Naive thymus-derived CD8-positive, alpha-beta T cell (primary cell): ENCODE results near the gene JUN. TPM values are rescaled to one million over a fixed set of nuclear protein-coding genes. Genes with fewer than 3 reads are reported as not detected.

Experiments used
- ATAC-seq, 2 donors: fragments of 150-1000 bp; cut with Tn5 transposase in 1 of 2; sonication (Bioruptor Pico), chemical (Tn5 transposase) in 1 of 2; 1 replicate in 1 of 2; 2 replicates in 1 of 2; pipeline ENCODE4 v1.10.0; 2021; ENCODE audit warnings: mild to moderate bottlenecking in 2 of 2, moderate library complexity in 2 of 2
- POLR2A ChIA-PET: fragments of 350-600 bp; sonication (Branson Sonifier 250); formaldehyde crosslinking; loops from one replicate; lab custom pipeline; 2021; ENCODE audit warnings: antibody characterized with exemption; lab: Charles Lee
- DNase-seq, 10 donors: peaks; one replicate each; pipeline versions ENCODE4 v3.0.0 to v3.0.0-alpha.2; 2020 to 2022
- H3K27ac Mint-ChIP-seq, 10 donors: one replicate each; pipeline ENCODE4 v1.8.0; 2020 to 2022; ENCODE audit warnings: mild to moderate bottlenecking in 10 of 10, mixed read lengths in 10 of 10, moderate library complexity in 4 of 10, inconsistent platforms in 1 of 10
- H3K27me3 Mint-ChIP-seq, 5 donors: one replicate each; pipeline ENCODE4 v1.8.0; 2021 to 2022; ENCODE audit warnings: mixed read lengths in 5 of 5
- H3K36me3 Mint-ChIP-seq, 3 donors: one replicate each; pipeline ENCODE4 v1.8.0; 2020 to 2022; ENCODE audit warnings: mixed read lengths in 3 of 3, mild to moderate bottlenecking in 2 of 3, inconsistent platforms in 1 of 3
- H3K4me1 Mint-ChIP-seq, 4 donors: one replicate each; pipeline ENCODE4 v1.8.0; 2021 to 2022; ENCODE audit warnings: mixed read lengths in 4 of 4
- H3K4me3 Mint-ChIP-seq, 10 donors: one replicate each; pipeline ENCODE4 v1.8.0; 2020 to 2022; ENCODE audit warnings: mild to moderate bottlenecking in 10 of 10, mixed read lengths in 10 of 10, moderate library complexity in 6 of 10, inconsistent platforms in 1 of 10
- H3K9me3 Mint-ChIP-seq, 9 donors: one replicate each; pipeline ENCODE4 v1.8.0; 2020 to 2022; ENCODE audit warnings: mixed read lengths in 9 of 9, mild to moderate bottlenecking in 3 of 9, inconsistent platforms in 1 of 9, moderate library complexity in 1 of 9
- polyA plus RNA-seq, 3 donors: library from polyadenylated mRNA; unstranded; fragments of 300-500 nt; fragmentation: Illumina TruSeq; gene quantifications; one replicate each; pipeline ENCODE4 v1.2.3, GENCODE V29; 2021
- total RNA-seq, 8 experiments: library from RNA in 2 of 8; stranded (reverse) in 2 of 8; gene quantifications; one replicate each; pipeline ENCODE4 v1.2.3 and lab custom pipeline; 2021 to 2026

JUN gene
- total and polyA plus RNA-seq, 5 experiments from 2014 or later = 30.7 to 59.4 (median 38.2) TPM

GRCh38 chr1:58781541-58782177 lies 2.2 kb downstream of the JUN start:
- Mint-ChIP-seq H3K9me3 (peaks cover 0 to 5% (median 0%) of the 10 kb centered on the region in 9 donors), H3K36me3 (peaks cover 0 to 6% (median 0%) of the 10 kb centered on the region in 3 donors), H3K27ac (peak overlapping the region; percentile 42 to 100 (median 80)), H3K27me3 (peaks cover 0 to 6% (median 2%) of the 10 kb centered on the region in 5 donors), H3K4me3 (peak overlapping the region; percentile 79 to 100 (median 92)), H3K4me1 (peaks cover 21 to 37% (median 29%) of the 10 kb centered on the region in 4 donors)
- ATAC-seq (no peak), DNase-seq (peak; percentile 36 to 75 (median 66))
- POLR2A ChIA-PET = interaction anchor here (0.6 to 3.5 kb wide), 5 partner anchors 8 to 515 kb away, joined by 3 to 31 read pairs (median 6); partner anchors contain the start of gene FGGY

GRCh38 chr1:58780836-58781452 lies 2.9 kb downstream of the JUN start:
- peak in 8 of 10 donors; percentile 24 to 67 (median 50) for DNase-seq
- H3K36me3 Mint-ChIP-seq = peaks cover 0 to 6% (median 0%) of the 10 kb centered on the region in 3 donors
- POLR2A ChIA-PET = no interaction called here
- H3K4me1 Mint-ChIP-seq = peaks cover 19 to 30% (median 26%) of the 10 kb centered on the region in 4 donors
- H3K27ac Mint-ChIP-seq = peak overlapping the region in 3 of 10 donors; percentile 10 to 100 (median 17)
- ATAC-seq = peak in 1 of 2 donors; percentile 1
- H3K27me3 Mint-ChIP-seq = peaks cover 0 to 6% (median 2%) of the 10 kb centered on the region in 5 donors
- H3K4me3 Mint-ChIP-seq = peak overlapping the region; percentile 17 to 100 (median 90)
- H3K9me3 Mint-ChIP-seq = peaks cover 0 to 5% (median 0%) of the 10 kb centered on the region in 9 donors

GRCh38 chr1:58780411-58780810 lies 3.4 kb downstream of the JUN start:
- H3K4me3 Mint-ChIP-seq = peak overlapping the region in 5 of 10 donors; percentile 17 to 93 (median 37)
- peak overlapping the region in 3 of 10 donors; percentile 7 to 100 (median 10) for H3K27ac Mint-ChIP-seq
- peaks cover 0 to 5% (median 0%) of the 10 kb centered on the region in 9 donors for H3K9me3 Mint-ChIP-seq
- H3K27me3 Mint-ChIP-seq = peaks cover 0 to 6% (median 2%) of the 10 kb centered on the region in 5 donors
- peak in 1 of 10 donors; percentile 6 for DNase-seq
- ATAC-seq = no peak
- peaks cover 0 to 6% (median 0%) of the 10 kb centered on the region in 3 donors for H3K36me3 Mint-ChIP-seq
- peaks cover 19 to 26% (median 23%) of the 10 kb centered on the region in 4 donors for H3K4me1 Mint-ChIP-seq
- POLR2A ChIA-PET = no interaction called here

- Mint-ChIP-seq H3K4me1 (peaks cover 19 to 26% (median 22%) of the 10 kb centered on the region in 4 donors), H3K4me3 (peak overlapping the region in 2 of 10 donors; percentile 17 to 93), H3K27me3 (peaks cover 0 to 6% (median 2%) of the 10 kb centered on the region in 5 donors), H3K27ac (peak overlapping the region in 3 of 10 donors; percentile 10 to 100 (median 65)), H3K36me3 (peaks cover 0 to 6% (median 0%) of the 10 kb centered on the region in 3 donors), H3K9me3 (peaks cover 0 to 5% (median 0%) of the 10 kb centered on the region in 9 donors)
- no peak for ATAC-seq
- peak in 4 of 10 donors; percentile 13 to 25 (median 19) for DNase-seq
- POLR2A ChIA-PET = no interaction called here
Measured at GRCh38 chr1:58779801-58780382, 4.0 kb downstream of the JUN start.

GRCh38 chr1:58779059-58779754 lies 4.6 kb downstream of the JUN start:
- peaks cover 0 to 6% (median 0%) of the 10 kb centered on the region in 3 donors for H3K36me3 Mint-ChIP-seq
- POLR2A ChIA-PET = no interaction called here
- no peak overlapping the region for H3K4me3 Mint-ChIP-seq
- DNase-seq (no peak), ATAC-seq (no peak)
- peaks cover 19 to 25% (median 22%) of the 10 kb centered on the region in 4 donors for H3K4me1 Mint-ChIP-seq
- H3K27me3 Mint-ChIP-seq = peaks cover 0 to 6% (median 2%) of the 10 kb centered on the region in 5 donors
- H3K27ac Mint-ChIP-seq = peak overlapping the region in 2 of 10 donors; percentile 20 to 100
- peaks cover 0 to 5% (median 0%) of the 10 kb centered on the region in 9 donors for H3K9me3 Mint-ChIP-seq

GRCh38 chr1:58778385-58779000 lies 5.4 kb downstream of the JUN start:
- no peak for DNase-seq
- Mint-ChIP-seq H3K36me3 (peaks cover 0 to 6% (median 0%) of the 10 kb centered on the region in 3 donors), H3K4me3 (no peak overlapping the region), H3K4me1 (peaks cover 14 to 29% (median 25%) of the 10 kb centered on the region in 4 donors), H3K27ac (peak overlapping the region in 1 of 10 donors; percentile 20), H3K9me3 (no peaks in the 10 kb centered on the region), H3K27me3 (peaks cover 0 to 3% (median 2%) of the 10 kb centered on the region in 5 donors)
- no peak for ATAC-seq
- POLR2A ChIA-PET = no interaction called here

DNA sequence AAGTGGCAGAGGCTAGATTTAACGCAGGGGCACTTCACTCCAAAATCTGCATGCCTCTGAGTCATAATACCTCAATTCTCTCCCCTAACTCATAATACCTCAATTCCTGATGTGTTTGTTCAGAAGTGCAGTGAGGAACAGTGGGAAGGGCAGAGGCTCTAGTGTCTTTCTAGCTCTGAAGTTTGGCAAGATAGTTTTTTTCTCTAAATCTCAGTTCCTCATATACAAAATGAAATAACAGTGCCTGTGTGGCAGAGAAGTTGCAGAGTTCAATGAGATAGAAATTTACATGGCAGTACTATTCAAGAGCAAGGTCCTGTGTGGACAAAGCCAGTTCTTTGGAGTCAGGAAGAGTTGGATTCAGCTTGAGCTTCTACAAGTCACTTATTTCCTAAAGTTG lies 9.8 kb downstream of the JUN start:
- H3K36me3 Mint-ChIP-seq = no peaks in the 10 kb centered on the region
- DNase-seq (no peak), ATAC-seq (no peak)
- POLR2A ChIA-PET = interaction anchor here (2.0 kb wide), 1 partner anchor 9 kb away, joined by 14 read pairs; the partner anchor contains the start of gene JUN
- no peaks in the 10 kb centered on the region for H3K9me3 Mint-ChIP-seq
- peaks cover 6 to 14% (median 13%) of the 10 kb centered on the region in 4 donors for H3K4me1 Mint-ChIP-seq
- no peak overlapping the region for H3K4me3 Mint-ChIP-seq
- H3K27ac Mint-ChIP-seq = peak overlapping the region in 3 of 10 donors; percentile 11 to 93 (median 52)
- peaks cover 0 to 2% (median 0%) of the 10 kb centered on the region in 5 donors for H3K27me3 Mint-ChIP-seq

DNA sequence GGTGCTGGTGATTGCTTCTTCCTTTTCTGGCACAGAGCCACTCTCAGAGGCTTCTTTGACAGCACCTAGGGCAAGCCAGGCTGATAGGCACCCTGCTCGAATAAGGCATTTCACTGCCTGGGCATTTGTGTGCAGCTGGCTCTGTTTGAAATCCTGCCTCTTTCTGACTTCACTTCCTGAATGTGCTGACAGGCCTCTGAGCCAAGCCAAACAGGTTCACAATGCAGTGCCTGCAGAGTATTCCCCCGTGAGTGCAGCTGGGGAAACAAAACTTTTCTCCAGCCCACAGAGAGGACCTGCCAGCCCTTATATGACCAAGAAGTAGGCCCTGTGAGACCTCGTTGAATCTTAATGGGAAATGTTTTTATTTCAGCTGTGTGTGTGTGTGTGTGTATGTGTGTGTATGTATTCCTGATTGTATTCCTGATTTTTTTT lies 10.4 kb downstream of the JUN start:
- Mint-ChIP-seq H3K4me3 (peak overlapping the region in 1 of 10 donors; percentile 43), H3K36me3 (no peaks in the 10 kb centered on the region), H3K27ac (peak overlapping the region in 9 of 10 donors; percentile 7 to 93 (median 56)), H3K4me1 (peaks cover 6 to 14% (median 13%) of the 10 kb centered on the region in 4 donors), H3K9me3 (no peaks in the 10 kb centered on the region), H3K27me3 (peaks cover 0 to 4% (median 0%) of the 10 kb centered on the region in 5 donors)
- DNase-seq = peak in 3 of 10 donors; percentile 22 to 60 (median 30)
- peak; percentile 50 to 79 for ATAC-seq
- POLR2A ChIA-PET = interaction anchor here (0.5 to 2.0 kb wide), 2 partner anchors 9 to 921 kb away, joined by 3 to 14 read pairs; partner anchors contain the start of gene JUN

DNA sequence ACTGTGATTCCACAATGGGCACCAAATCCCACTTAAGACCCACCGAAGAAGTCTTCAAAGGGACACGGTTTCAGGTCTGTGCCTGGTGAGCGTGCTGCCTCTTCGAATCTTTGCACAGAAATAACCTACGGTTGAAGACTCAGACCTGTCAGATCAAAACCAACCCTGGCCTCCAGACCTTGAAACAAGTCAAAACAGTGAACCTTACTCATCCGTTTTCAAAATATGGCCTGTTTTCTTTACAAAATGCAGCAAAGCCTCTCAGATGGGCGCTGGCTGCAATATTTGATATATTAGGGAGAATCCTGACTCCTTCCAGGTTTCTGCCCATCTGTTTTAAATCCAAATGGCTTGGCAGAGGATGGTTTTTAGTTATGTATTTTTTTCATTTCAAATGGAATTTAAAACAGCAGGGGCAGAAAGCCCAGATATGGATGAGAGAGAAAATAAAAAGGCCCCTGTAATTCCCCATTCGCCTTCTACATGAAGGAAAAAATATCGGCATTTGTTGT lies 14.0 kb downstream of the JUN start:
- no peak overlapping the region for H3K4me3 Mint-ChIP-seq
- H3K4me1 Mint-ChIP-seq = peaks cover 6 to 14% (median 13%) of the 10 kb centered on the region in 4 donors
- POLR2A ChIA-PET = no interaction called here

GRCh38 chr1:58768971-58769808 lies 14.7 kb downstream of the JUN start:
- no peaks in the 10 kb centered on the region for H3K36me3 Mint-ChIP-seq
- H3K4me3 Mint-ChIP-seq = no peak overlapping the region
- POLR2A ChIA-PET = no interaction called here
- no peak for ATAC-seq
- H3K4me1 Mint-ChIP-seq = peaks cover 6 to 14% (median 13%) of the 10 kb centered on the region in 4 donors
- H3K9me3 Mint-ChIP-seq = no peaks in the 10 kb centered on the region
- H3K27ac Mint-ChIP-seq = no peak overlapping the region
- peaks cover 0 to 4% (median 0%) of the 10 kb centered on the region in 5 donors for H3K27me3 Mint-ChIP-seq
- peak in 4 of 10 donors; percentile 15 to 30 (median 22) for DNase-seq

More for the DNA sequence above, 14.0 kb downstream of the JUN start:
- Mint-ChIP-seq H3K27me3 (peaks cover 0 to 4% (median 0%) of the 10 kb centered on the region in 5 donors), H3K36me3 (no peaks in the 10 kb centered on the region), H3K27ac (no peak overlapping the region), H3K9me3 (no peaks in the 10 kb centered on the region)
- DNase-seq (no peak), ATAC-seq (no peak)
